Tibial nerve (tissue), 4 donors: Measurements from ENCODE around the gene ZBTB7C. TPM values are rescaled to one million over a fixed set of nuclear protein-coding genes. Genes with fewer than 3 reads are reported as not detected.

Experiments
- DNase-seq, 2 donors: peaks; one replicate each; pipeline ENCODE4 v3.0.0-alpha.2; 2019; ENCODE audit warnings: low spot score in 2 of 2
- H3K27ac ChIP-seq, 4 donors: fragments of 200-600 bp; sonication (generic) in 3 of 4; one replicate each; pipeline ENCODE4 v1.5.1; 2017 to 2019; ENCODE audit warnings: mild to moderate bottlenecking in 1 of 4
- H3K27me3 ChIP-seq, 2 donors: fragments of 200-600 bp; sonication (generic) in 1 of 2; one replicate each; pipeline versions ENCODE4 v1.5.1 to v1.6.0; 2017 to 2019
- H3K36me3 ChIP-seq, 3 donors: fragments of 200-600 bp; sonication (generic); one replicate each; pipeline ENCODE4 v1.5.1; 2018 to 2019
- H3K4me1 ChIP-seq, 4 donors: fragments of 200-600 bp; sonication (generic) in 3 of 4; one replicate each; pipeline ENCODE4 v1.5.1; 2017 to 2019
- H3K4me3 ChIP-seq, 4 donors: fragments of 200-600 bp; sonication (generic) in 3 of 4; one replicate each; pipeline ENCODE4 v1.5.1; 2017 to 2019; ENCODE audit warnings: mild to moderate bottlenecking in 1 of 4, moderate library complexity in 1 of 4
- H3K9me3 ChIP-seq, 4 donors: fragments of 200-600 bp; sonication (generic) in 3 of 4; one replicate each; pipeline ENCODE4 v1.5.1; 2017 to 2019
- CTCF ChIP-seq, 5 experiments: fragments of 200-600 bp in 3 of 5; fragments of 450-650 bp in 2 of 5; sonication (generic) in 3 of 5; IDR thresholded peaks; one replicate each; pipeline ENCODE4 v1.5.1; 2016 to 2019; ENCODE audit warnings: antibody characterized with exemption in 5 of 5, mild to moderate bottlenecking in 3 of 5, moderate library complexity in 2 of 5
- EP300 ChIP-seq, 2 donors: sonication (generic); formaldehyde crosslinking; IDR thresholded peaks; one replicate each; pipeline ENCODE4 v1.6.1; 2017; ENCODE audit warnings: antibody characterized with exemption in 2 of 2, mild to moderate bottlenecking in 1 of 2
- POLR2A ChIP-seq, 2 donors: fragments of 450-650 bp; IDR thresholded peaks; one replicate each; pipeline ENCODE4 v1.6.1; 2017; ENCODE audit warnings: antibody characterized with exemption in 2 of 2, mild to moderate bottlenecking in 2 of 2, moderate library complexity in 2 of 2
- WGBS, 2 donors: methylation state at CpG; one replicate each; pipeline ENCODE4 v1.1.5; 2018; 5-methylcytosine and 5-hydroxymethylcytosine counted together
- total RNA-seq, 4 donors: library from RNA; depleted of rRNA; stranded (reverse); fragments of >200 nt; gene quantifications; one replicate each; pipeline ENCODE4 v1.1.0, GENCODE V29; 2016

Gene ZBTB7C
- total RNA-seq, 4 donors from 2014 or later: 24.6 to 95.0 (median 75.3) TPM

GRCh38 chr18:48310999-48311398 lies 98.2 kb downstream of the ZBTB7C start:
- H3K4me3 ChIP-seq: no peak overlapping the region
- H3K27ac ChIP-seq: no peak overlapping the region
- peaks cover 0 to 12% (median 0%) of the 10 kb centered on the region in 4 donors for H3K4me1 ChIP-seq
- H3K27me3 ChIP-seq: no peaks in the 10 kb centered on the region
- H3K9me3 ChIP-seq: no peaks in the 10 kb centered on the region
- no peak for DNase-seq
- no peaks in the 10 kb centered on the region for H3K36me3 ChIP-seq
- 57 to 67% methylated on average over 3 of the region's 3 CpGs for WGBS, 2 donors
- TF ChIP-seq EP300 (IDR thresholded peaks at IDR 0.05) (no peak), POLR2A (IDR thresholded peaks at IDR 0.05) (no peak), CTCF (IDR thresholded peaks at IDR 0.05) (no peak)

- H3K4me1 ChIP-seq: peaks cover 0 to 12% (median 0%) of the 10 kb centered on the region in 4 donors
- no peaks in the 10 kb centered on the region for H3K9me3 ChIP-seq
- WGBS, 2 donors: 38 to 43% methylated on average over 6 of the region's 6 CpGs
- no peaks in the 10 kb centered on the region for H3K27me3 ChIP-seq
- no peak overlapping the region for H3K27ac ChIP-seq
- H3K36me3 ChIP-seq: no peaks in the 10 kb centered on the region
- DNase-seq: no peak
- no peak overlapping the region for H3K4me3 ChIP-seq
- TF ChIP-seq EP300 (IDR thresholded peaks at IDR 0.05) (no peak), POLR2A (IDR thresholded peaks at IDR 0.05) (no peak), CTCF (IDR thresholded peaks at IDR 0.05) (no peak)
Measured at GRCh38 chr18:48310353-48310752, 98.8 kb downstream of the ZBTB7C start.

GRCh38 chr18:48308755-48309575 lies 100.2 kb downstream of the ZBTB7C start:
- Histone ChIP-seq H3K27ac (no peak overlapping the region), H3K4me3 (no peak overlapping the region), H3K27me3 (no peaks in the 10 kb centered on the region), H3K9me3 (no peaks in the 10 kb centered on the region), H3K4me1 (peaks cover 0 to 12% (median 0%) of the 10 kb centered on the region in 4 donors), H3K36me3 (no peaks in the 10 kb centered on the region)
- DNase-seq: no peak
- TF ChIP-seq EP300 (IDR thresholded peaks at IDR 0.05) (no peak), CTCF (IDR thresholded peaks at IDR 0.05) (no peak), POLR2A (IDR thresholded peaks at IDR 0.05) (no peak)
- WGBS, 2 donors: 68 to 75% methylated on average over 7 of the region's 7 CpGs

GRCh38 chr18:48308027-48308635 lies 101.1 kb downstream of the ZBTB7C start:
- DNase-seq: no peak
- H3K4me1 ChIP-seq: peaks cover 0 to 12% (median 0%) of the 10 kb centered on the region in 4 donors
- no peak overlapping the region for H3K4me3 ChIP-seq
- no peak overlapping the region for H3K27ac ChIP-seq
- TF ChIP-seq CTCF (IDR thresholded peaks at IDR 0.05): no peak
- no peak for TF ChIP-seq EP300 (IDR thresholded peaks at IDR 0.05)
- TF ChIP-seq POLR2A (IDR thresholded peaks at IDR 0.05): no peak
- 52 to 59% methylated on average over 3 of the region's 3 CpGs for WGBS, 2 donors
- H3K27me3 ChIP-seq: no peaks in the 10 kb centered on the region
- H3K36me3 ChIP-seq: no peaks in the 10 kb centered on the region
- no peaks in the 10 kb centered on the region for H3K9me3 ChIP-seq

- no peaks in the 10 kb centered on the region for H3K9me3 ChIP-seq
- no peaks in the 10 kb centered on the region for H3K27me3 ChIP-seq
- H3K4me3 ChIP-seq: no peak overlapping the region
- no peak overlapping the region for H3K27ac ChIP-seq
- no peak for TF ChIP-seq EP300 (IDR thresholded peaks at IDR 0.05)
- no peak for TF ChIP-seq CTCF (IDR thresholded peaks at IDR 0.05)
- TF ChIP-seq POLR2A (IDR thresholded peaks at IDR 0.05): no peak
- 70 to 74% methylated on average over 5 of the region's 5 CpGs for WGBS, 2 donors
- H3K4me1 ChIP-seq: peaks cover 0 to 16% (median 0%) of the 10 kb centered on the region in 4 donors
- H3K36me3 ChIP-seq: no peaks in the 10 kb centered on the region
- DNase-seq: no peak
Measured at GRCh38 chr18:48306838-48307237, 102.3 kb downstream of the ZBTB7C start.
